Fibroblast of villous mesenchyme (primary cell): ENCODE data around the gene PLXNB2. TPM values are rescaled to one million over a fixed set of nuclear protein-coding genes. Genes with fewer than 3 reads are reported as not detected.

ENCODE experiments used
- DNase-seq: peaks from one replicate; pipeline ENCODE4 v3.0.0-alpha.2; 2010; ENCODE audit warnings: low read depth
- H3K4me3 ChIP-seq: 2 replicates; pipeline ENCODE4 v1.5.1; 2011; ENCODE audit warnings: low read depth, mild to moderate bottlenecking, low read length
- CTCF ChIP-seq: IDR thresholded peaks from 2 replicates; pipeline ENCODE4 v1.5.1; 2012; ENCODE audit warnings: low read depth, mild to moderate bottlenecking, low read length; ENCODE audit not compliant: insufficient read depth
- total RNA-seq: library from RNA; depleted of rRNA; stranded (reverse); fragments of >200 nt; gene quantifications from 2 replicates; pipeline ENCODE4 v1.2.3, GENCODE V29; 2012

PLXNB2 gene
- total RNA-seq, 1 donor: 168 TPM

- H3K4me3 ChIP-seq: no peak overlapping the region
- no peak for DNase-seq
- no peak for TF ChIP-seq CTCF
Observed at GRCh38 chr22:50284479-50284878, 23.0 kb downstream of the PLXNB2 start.

GRCh38 chr22:50283821-50284220 lies 23.6 kb downstream of the PLXNB2 start:
- no peak for TF ChIP-seq CTCF
- DNase-seq: no peak
- H3K4me3 ChIP-seq: no peak overlapping the region

- TF ChIP-seq CTCF: no peak
- H3K4me3 ChIP-seq: no peak overlapping the region
- peak; percentile 57 for DNase-seq
Observed at GRCh38 chr22:50282361-50283155, 24.9 kb downstream of the PLXNB2 start.

- DNase-seq: no peak
Observed at GRCh38 chr22:50281957-50282356, 25.5 kb downstream of the PLXNB2 start.

GRCh38 chr22:50281384-50281760 lies 26.1 kb downstream of the PLXNB2 start:
- no peak overlapping the region for H3K4me3 ChIP-seq
- no peak for DNase-seq
- no peak for TF ChIP-seq CTCF

More at GRCh38 chr22:50281957-50282356, 25.5 kb downstream of the PLXNB2 start:
- no peak for TF ChIP-seq CTCF
- H3K4me3 ChIP-seq: no peak overlapping the region

GRCh38 chr22:50280708-50281383 lies 26.6 kb downstream of the PLXNB2 start:
- H3K4me3 ChIP-seq: no peak overlapping the region
- DNase-seq: no peak
- TF ChIP-seq CTCF: no peak
